ENCODE data around the gene WDR7. TPM values are rescaled to one million over a fixed set of nuclear protein-coding genes. Genes with fewer than 3 reads are reported as not detected.

WDR7 gene
- total and polyA plus RNA-seq, 2 experiments from 2014 or later: 7.0 to 14.8 TPM

Small RNAs within 50 kb of the gene (small RNA-seq; reads per million reads assigned to genes)
- gene RF00012 (ENCODE audit: low replicate concordance): not detected
- not detected for gene RF00019 (ENCODE audit: low replicate concordance)

Other genes starting within 250 kb of the WDR7 start
- gene TXNL1, start 12.8 kb upstream of the WDR7 start, total RNA-seq (2014; rRNA removed; shearing (Covaris generic)): 73.6 and 84.0 TPM in 2 replicates
- 125 and 135 TPM in 2 replicates for gene TXNL1, start 12.8 kb upstream of the WDR7 start, polyA plus RNA-seq (2016; fragmentation: Nextera tagmentation; extraction: Ambion mirVana)